ENCODE measurements around the gene ITPKC. TPM values are rescaled to one million over a fixed set of nuclear protein-coding genes. Genes with fewer than 3 reads are reported as not detected.

ITPKC gene
- 10 to 100 TPM; 14.7 to 56.1 (median 33.8) TPM for total RNA-seq

DNA sequence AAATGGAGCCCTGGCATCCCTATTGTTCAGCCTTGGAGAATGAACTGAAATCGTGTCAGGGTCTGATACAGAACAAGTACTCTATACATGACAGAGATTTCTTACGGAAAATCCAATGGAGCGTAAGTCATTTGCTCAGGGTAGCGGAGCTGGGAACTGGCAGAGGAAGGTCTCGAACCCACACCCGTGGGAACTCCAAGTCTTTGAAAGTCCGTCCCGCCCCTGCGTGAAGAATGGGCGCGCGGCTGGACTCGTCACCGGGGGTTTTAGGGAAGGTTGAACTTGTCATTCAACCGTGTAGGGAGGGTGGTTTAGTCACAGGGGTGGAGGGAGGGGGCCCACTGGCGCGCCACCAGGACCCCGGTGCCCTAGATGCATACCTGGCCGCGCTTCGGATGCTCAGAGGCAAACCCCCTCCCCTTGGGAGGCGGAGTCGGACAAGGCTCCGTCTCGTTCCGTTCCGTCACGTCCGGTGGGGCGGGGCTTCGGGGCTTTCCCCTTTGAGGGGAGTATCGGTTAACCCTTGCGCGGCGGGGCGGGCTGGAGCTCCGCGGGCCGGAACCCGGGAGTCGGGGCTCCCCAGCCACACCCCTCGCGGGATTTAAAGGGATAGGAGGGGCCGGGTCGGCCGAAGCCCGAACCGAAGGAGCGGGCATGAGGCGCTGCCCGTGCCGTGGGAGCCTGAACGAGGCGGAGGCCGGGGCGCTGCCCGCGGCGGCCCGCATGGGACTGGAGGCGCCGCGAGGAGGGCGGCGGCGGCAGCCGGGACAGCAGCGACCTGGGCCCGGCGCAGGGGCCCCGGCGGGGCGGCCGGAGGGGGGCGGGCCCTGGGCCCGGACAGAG lies at the start of gene ITPKC, which contains the start of gene COQ8B:
ITPKC (plus strand) TSS at position 631 of the 843 bp plus-strand sequence; CDS start at position 655, 24 bp downstream.
COQ8B (minus strand) TSS at position 405 of the 843 bp plus-strand sequence. CDS start 2,254 bp downstream, outside the sequence.
- in situ Hi-C loops (cut with MboI; ENCODE audit: low pct_ligation_motif_present in 1 of 4, low pct_unique_long_range_greater_than_20kb in 1 of 4, low sequenced_read_pairs in 3 of 4) (loop anchor here in 2 of 4 donors (5.0 to 25.0 kb wide), 2 partner anchors 36 to 96 kb away; partner anchors contain the start of genes ACTMAP (in 1 of the 2) and SNRPA (in 1 of the 2)), intact Hi-C loops (cut with DNase I; ENCODE audit: low total_unique reads) (loop anchor here (10.0 kb wide), 1 partner anchor 88 kb away; no protein-coding TSS in a partner anchor)

GRCh38 chr19:40667602-40668001 lies 49.3 kb upstream of the ITPKC start:
- in situ Hi-C loops (cut with MboI; ENCODE audit: low pct_ligation_motif_present in 1 of 4, low pct_unique_long_range_greater_than_20kb in 1 of 4, low sequenced_read_pairs in 3 of 4) (loop anchor here in 3 of 4 donors (10.0 to 25.0 kb wide), 5 partner anchors 147 to 595 kb away; partner anchors contain the start of gene HNRNPUL1 (in 1 of the 3)), intact Hi-C loops (cut with DNase I; ENCODE audit: low total_unique reads) (no loop called here)
- Histone ChIP-seq H3K36me3 (peaks cover 0 to 20% (median 3%) of the 10 kb centered on the region in 4 donors), H3K4me1 (peaks cover 6 to 11% (median 8%) of the 10 kb centered on the region in 4 donors), H3K4me3 (no peak overlapping the region), H3K27me3 (no peaks in the 10 kb centered on the region), H3K27ac (no peak overlapping the region), H3K9me3 (no peaks in the 10 kb centered on the region)
- DNase-seq, result no peak
- TF ChIP-seq EP300 (IDR thresholded peaks at IDR 0.05; ENCODE audit: low read depth) (no peak), POLR2A (IDR thresholded peaks at IDR 0.05) (no peak), CTCF (IDR thresholded peaks at IDR 0.05) (no peak), POLR2AphosphoS5 (IDR thresholded peaks at IDR 0.05) (no peak)
- WGBS, 2 donors (ENCODE audit: low coverage in 1 of 2), result 94% methylated on average over 3 to 14 of the region's 14 CpGs

More for the DNA sequence above, at the start of gene ITPKC, which contains the start of gene COQ8B:
- H3K36me3 ChIP-seq, result no peaks in the 10 kb centered on the region
- TF ChIP-seq EP300 (IDR thresholded peaks at IDR 0.05; ENCODE audit: low read depth) (peak; percentile 72), POLR2A (IDR thresholded peaks at IDR 0.05) (peak; percentile 86), CTCF (IDR thresholded peaks at IDR 0.05) (peak in 2 of 5 experiments; percentile 21 to 54), POLR2AphosphoS5 (IDR thresholded peaks at IDR 0.05) (peak; percentile 91 to 97 (median 96))
- H3K4me3 ChIP-seq, result peak within 1 kb of the TSS; percentile 68 to 96 (median 88)
- WGBS, 2 donors (ENCODE audit: low coverage in 1 of 2), result 2% methylated on average over 30 of the region's 76 CpGs; no CpG with 5 or more reads in 1 of the 2 donors
- H3K27ac ChIP-seq, result peak within 1 kb of the TSS; percentile 94 to 99 (median 98)
- peaks cover 17 to 63% (median 52%) of the 10 kb centered on the region in 4 donors for H3K4me1 ChIP-seq
- H3K9me3 ChIP-seq, result no peaks in the 10 kb centered on the region
- peak; percentile 100 for DNase-seq
- no peaks in the 10 kb centered on the region for H3K27me3 ChIP-seq

- in situ Hi-C loops (cut with MboI; ENCODE audit: low pct_ligation_motif_present in 1 of 4, low pct_unique_long_range_greater_than_20kb in 1 of 4, low sequenced_read_pairs in 3 of 4), result loop anchor here in 3 of 4 donors (10.0 to 25.0 kb wide), 5 partner anchors 146 to 593 kb away; partner anchors contain the start of gene HNRNPUL1 (in 1 of the 3)
- Histone ChIP-seq H3K4me1 (no peaks in the 10 kb centered on the region), H3K27me3 (no peaks in the 10 kb centered on the region), H3K4me3 (no peak overlapping the region), H3K9me3 (no peaks in the 10 kb centered on the region), H3K27ac (no peak overlapping the region), H3K36me3 (peaks cover 0 to 24% (median 7%) of the 10 kb centered on the region in 4 donors)
- no peak for TF ChIP-seq EP300 (IDR thresholded peaks at IDR 0.05; ENCODE audit: low read depth)
- no peak for TF ChIP-seq POLR2AphosphoS5 (IDR thresholded peaks at IDR 0.05)
- no peak for TF ChIP-seq POLR2A (IDR thresholded peaks at IDR 0.05)
- no peak for TF ChIP-seq CTCF (IDR thresholded peaks at IDR 0.05)
- intact Hi-C loops (cut with DNase I; ENCODE audit: low total_unique reads), result no loop called here
- DNase-seq, result no peak
- WGBS, 2 donors (ENCODE audit: low coverage in 1 of 2), result 89 to 92% methylated on average over 5 to 7 of the region's 7 CpGs
Observed at GRCh38 chr19:40668991-40669614, 47.8 kb upstream of the ITPKC start.
